ENCODE data around the gene HSPB6. TPM values are rescaled to one million over a fixed set of nuclear protein-coding genes. Genes with fewer than 3 reads are reported as not detected.
"Not testable (repeated sequence)": the region's sequence is repeated elsewhere in the genome, so short reads cannot be mapped to it uniquely, and the experiment has no call there.

The HSPB6 gene
- total RNA-seq, 2 donors from 2014 or later, result 0.33 to 0.90 TPM

DNA sequence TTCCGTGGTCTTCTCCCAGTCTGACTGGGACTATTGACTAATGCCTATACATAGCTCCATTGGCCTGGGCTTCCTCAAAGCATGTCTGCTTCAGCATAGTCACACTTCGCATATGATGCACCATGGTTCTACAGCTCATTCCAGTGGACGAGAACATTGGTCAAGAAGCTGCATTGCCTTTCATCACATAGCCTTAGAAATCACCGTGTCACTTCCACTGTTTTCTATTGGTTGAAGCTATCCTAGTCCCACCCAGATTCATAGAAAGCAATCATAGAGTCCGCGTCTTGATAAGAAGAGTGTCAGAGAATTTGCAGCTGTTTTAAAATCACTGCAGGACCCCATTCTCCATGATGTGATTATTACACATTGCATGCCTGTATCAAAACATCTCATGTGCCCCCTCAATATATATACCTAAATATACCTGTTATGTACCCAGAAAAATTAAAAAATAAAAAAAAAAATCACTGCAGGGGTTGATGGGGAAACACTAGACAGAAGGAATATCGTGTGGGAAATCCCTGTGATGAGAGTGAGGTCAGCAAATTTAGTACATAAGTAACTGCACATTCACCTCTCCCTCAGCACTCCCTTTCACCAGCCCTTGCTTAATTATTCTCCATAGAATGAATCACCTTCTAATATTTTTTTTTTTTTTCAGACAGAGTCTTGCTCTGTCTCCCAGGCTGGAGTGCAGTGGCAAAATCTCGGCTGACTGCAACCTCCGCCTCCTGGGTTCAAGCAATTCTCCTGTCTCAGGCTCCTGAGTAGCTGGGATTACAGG, 16.4 kb upstream of the HSPB6 start:
- H3K27ac Mint-ChIP-seq, result no peak overlapping the region
- peaks cover 15% of the 10 kb centered on the region for H3K4me1 Mint-ChIP-seq
- Histone ChIP-seq H3K27me3 (ENCODE audit: control insufficient read depth, insufficient read depth, low read length, poor library complexity, severe bottlenecking) (peaks cover 11% of the 10 kb centered on the region), H3K9me3 (ENCODE audit: control insufficient read depth, low read length) (no peaks in the 10 kb centered on the region), H3K36me3 (ENCODE audit: control insufficient read depth, insufficient read depth, low read length) (peaks cover 9% of the 10 kb centered on the region), H3K9ac (ENCODE audit: extremely low read depth, low read length, poor library complexity, severe bottlenecking) (no peak overlapping the region), H3K4me1 (ENCODE audit: control insufficient read depth, insufficient read depth, low read length) (peaks cover 3% of the 10 kb centered on the region), H3K27ac (ENCODE audit: low read depth, low read length) (no peak overlapping the region), H3K4me3 (ENCODE audit: low read length) (no peak overlapping the region)
- no peak for DNase-seq
- TF ChIP-seq, protein P1, sequence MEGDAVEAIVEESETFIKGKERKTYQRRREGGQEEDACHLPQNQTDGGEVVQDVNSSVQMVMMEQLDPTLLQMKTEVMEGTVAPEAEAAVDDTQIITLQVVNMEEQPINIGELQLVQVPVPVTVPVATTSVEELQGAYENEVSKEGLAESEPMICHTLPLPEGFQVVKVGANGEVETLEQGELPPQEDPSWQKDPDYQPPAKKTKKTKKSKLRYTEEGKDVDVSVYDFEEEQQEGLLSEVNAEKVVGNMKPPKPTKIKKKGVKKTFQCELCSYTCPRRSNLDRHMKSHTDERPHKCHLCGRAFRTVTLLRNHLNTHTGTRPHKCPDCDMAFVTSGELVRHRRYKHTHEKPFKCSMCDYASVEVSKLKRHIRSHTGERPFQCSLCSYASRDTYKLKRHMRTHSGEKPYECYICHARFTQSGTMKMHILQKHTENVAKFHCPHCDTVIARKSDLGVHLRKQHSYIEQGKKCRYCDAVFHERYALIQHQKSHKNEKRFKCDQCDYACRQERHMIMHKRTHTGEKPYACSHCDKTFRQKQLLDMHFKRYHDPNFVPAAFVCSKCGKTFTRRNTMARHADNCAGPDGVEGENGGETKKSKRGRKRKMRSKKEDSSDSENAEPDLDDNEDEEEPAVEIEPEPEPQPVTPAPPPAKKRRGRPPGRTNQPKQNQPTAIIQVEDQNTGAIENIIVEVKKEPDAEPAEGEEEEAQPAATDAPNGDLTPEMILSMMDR (conservative IDR thresholded peaks at IDR 0.05), result no peak
- H3K36me3 Mint-ChIP-seq (ENCODE audit: low read depth), result peaks cover 9% of the 10 kb centered on the region
- no peak overlapping the region for H3K4me3 Mint-ChIP-seq
- no peaks in the 10 kb centered on the region for H3K9me3 Mint-ChIP-seq
- WGBS, 2 experiments (ENCODE audit: insufficient coverage in 1 of 2, insufficient read length in 1 of 2), result 73 to 82% methylated on average over 9 of the region's 9 CpGs
- H3K27me3 Mint-ChIP-seq (ENCODE audit: insufficient read depth), result peaks cover 37% of the 10 kb centered on the region

DNA sequence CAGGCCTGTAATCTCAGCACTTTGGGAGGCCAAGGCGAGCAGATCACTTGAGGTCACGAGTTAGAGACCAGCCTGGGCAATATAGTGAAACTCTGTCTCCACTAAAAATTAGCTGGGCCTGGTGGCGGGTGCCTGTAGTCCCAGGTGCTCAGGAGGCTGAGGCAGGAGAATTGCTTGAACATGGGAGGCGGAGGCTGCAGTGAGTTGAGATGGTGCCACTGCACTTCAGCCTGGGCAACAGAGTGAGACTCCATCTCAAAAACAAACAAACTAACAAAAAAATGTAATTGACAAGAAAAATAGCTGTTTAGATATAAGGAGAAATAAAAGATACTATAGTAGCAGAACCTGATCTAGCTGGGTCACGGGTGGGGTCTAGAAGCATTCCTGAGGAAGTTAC, 15.5 kb upstream of the HSPB6 start:
- H3K27ac ChIP-seq (ENCODE audit: low read depth, low read length); H3K9me3 Mint-ChIP-seq; H3K4me3 ChIP-seq (ENCODE audit: low read length); H3K4me3 Mint-ChIP-seq; H3K36me3 Mint-ChIP-seq (ENCODE audit: low read depth); H3K9me3 ChIP-seq (ENCODE audit: control insufficient read depth, low read length); H3K4me1 ChIP-seq (ENCODE audit: control insufficient read depth, insufficient read depth, low read length); H3K27ac Mint-ChIP-seq; H3K9ac ChIP-seq (ENCODE audit: extremely low read depth, low read length, poor library complexity, severe bottlenecking); DNase-seq: not testable (repeated sequence)
- WGBS, 2 experiments (ENCODE audit: insufficient coverage in 1 of 2, insufficient read length in 1 of 2), result 92 to 93% methylated on average over 4 to 5 of the region's 5 CpGs
- peaks cover 30% of the 10 kb centered on the region for H3K27me3 Mint-ChIP-seq (ENCODE audit: insufficient read depth)
- Histone ChIP-seq H3K27me3 (ENCODE audit: control insufficient read depth, insufficient read depth, low read length, poor library complexity, severe bottlenecking) (peaks cover 11% of the 10 kb centered on the region), H3K36me3 (ENCODE audit: control insufficient read depth, insufficient read depth, low read length) (peaks cover 11% of the 10 kb centered on the region)
- H3K4me1 Mint-ChIP-seq, result peaks cover 14% of the 10 kb centered on the region

DNA sequence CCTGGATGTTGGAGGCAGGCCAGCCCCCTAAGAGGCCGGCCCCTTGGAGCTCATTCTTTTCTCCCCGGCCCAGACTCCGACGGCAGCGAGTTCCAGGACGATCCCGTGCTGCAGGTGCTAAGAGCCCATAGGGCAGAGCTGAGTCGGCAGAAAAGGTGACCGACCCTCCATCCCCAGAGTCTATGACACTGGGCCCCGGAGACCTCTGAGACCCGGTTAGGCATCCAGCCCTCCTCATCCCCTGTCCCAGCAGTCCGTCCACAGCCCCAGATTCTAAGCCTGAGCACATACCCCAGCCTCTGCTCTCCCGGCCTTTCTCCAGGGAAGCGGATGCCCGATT, 11.2 kb upstream of the HSPB6 start:
- no peak overlapping the region for H3K27ac ChIP-seq (ENCODE audit: low read depth, low read length)
- H3K9ac ChIP-seq (ENCODE audit: extremely low read depth, low read length, poor library complexity, severe bottlenecking), result no peak overlapping the region
- H3K27me3 ChIP-seq (ENCODE audit: control insufficient read depth, insufficient read depth, low read length, poor library complexity, severe bottlenecking), result no peaks in the 10 kb centered on the region
- H3K36me3 Mint-ChIP-seq (ENCODE audit: low read depth), result peaks cover 22% of the 10 kb centered on the region
- peaks cover 3% of the 10 kb centered on the region for H3K4me1 Mint-ChIP-seq
- no peak overlapping the region for H3K4me3 Mint-ChIP-seq
- peaks cover 19% of the 10 kb centered on the region for H3K36me3 ChIP-seq (ENCODE audit: control insufficient read depth, insufficient read depth, low read length)
- no peaks in the 10 kb centered on the region for H3K9me3 Mint-ChIP-seq
- H3K4me3 ChIP-seq (ENCODE audit: low read length), result no peak overlapping the region
- WGBS, 2 experiments (ENCODE audit: insufficient coverage in 1 of 2, insufficient read length in 1 of 2), result 71 to 72% methylated on average over 14 to 15 of the region's 15 CpGs
- DNase-seq, result no peak
- peaks cover 2% of the 10 kb centered on the region for H3K4me1 ChIP-seq (ENCODE audit: control insufficient read depth, insufficient read depth, low read length)
- H3K27ac Mint-ChIP-seq, result no peak overlapping the region
- no peaks in the 10 kb centered on the region for H3K9me3 ChIP-seq (ENCODE audit: control insufficient read depth, low read length)
- peaks cover 8% of the 10 kb centered on the region for H3K27me3 Mint-ChIP-seq (ENCODE audit: insufficient read depth)
- TF ChIP-seq, protein P1 (conservative IDR thresholded peaks at IDR 0.05), result no peak

All from endodermal cell (in vitro differentiated cells).